IPS-18c (cell line): ENCODE data around the gene CXCR2.
"Not testable (repeated sequence)": the region's sequence is repeated elsewhere in the genome, so short reads cannot be mapped to it uniquely, and the experiment has no call there.

Experiments
- H3K4me3 ChIP-seq: 2 replicates; pipeline ENCODE4 v1.7.0; 2013; ENCODE audit warnings: low read depth, mild to moderate bottlenecking, low read length, moderate library complexity; ENCODE audit not compliant: insufficient read depth
- H3K9me3 ChIP-seq: one replicate; pipeline ENCODE4 v1.6.1; 2013; ENCODE audit warnings: mild to moderate bottlenecking, low read length, moderate library complexity; ENCODE audit not compliant: control insufficient read depth, insufficient read depth

Gene CXCR2

DNA sequence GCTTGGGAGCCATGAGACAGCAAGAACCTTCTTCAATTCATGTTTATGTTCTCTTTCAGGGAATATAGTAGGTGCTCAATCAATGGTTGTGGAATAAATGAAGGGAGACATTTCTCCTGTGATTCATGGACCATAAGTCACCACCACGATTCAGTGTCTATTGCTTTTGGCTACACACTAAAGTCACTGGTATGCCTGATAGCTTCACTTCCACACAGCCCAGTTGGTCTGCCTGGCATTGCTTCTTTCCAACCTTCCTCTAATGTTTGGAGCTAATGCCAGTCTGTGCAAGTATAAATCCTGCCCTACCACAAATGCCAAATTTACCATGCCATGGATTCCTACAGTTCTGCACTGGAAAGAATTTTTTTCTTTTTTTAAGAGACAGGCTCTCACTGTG, 42.2 kb downstream of the CXCR2 start:
- Histone ChIP-seq H3K4me3 (no peak overlapping the region), H3K9me3 (no peaks in the 10 kb centered on the region)

DNA sequence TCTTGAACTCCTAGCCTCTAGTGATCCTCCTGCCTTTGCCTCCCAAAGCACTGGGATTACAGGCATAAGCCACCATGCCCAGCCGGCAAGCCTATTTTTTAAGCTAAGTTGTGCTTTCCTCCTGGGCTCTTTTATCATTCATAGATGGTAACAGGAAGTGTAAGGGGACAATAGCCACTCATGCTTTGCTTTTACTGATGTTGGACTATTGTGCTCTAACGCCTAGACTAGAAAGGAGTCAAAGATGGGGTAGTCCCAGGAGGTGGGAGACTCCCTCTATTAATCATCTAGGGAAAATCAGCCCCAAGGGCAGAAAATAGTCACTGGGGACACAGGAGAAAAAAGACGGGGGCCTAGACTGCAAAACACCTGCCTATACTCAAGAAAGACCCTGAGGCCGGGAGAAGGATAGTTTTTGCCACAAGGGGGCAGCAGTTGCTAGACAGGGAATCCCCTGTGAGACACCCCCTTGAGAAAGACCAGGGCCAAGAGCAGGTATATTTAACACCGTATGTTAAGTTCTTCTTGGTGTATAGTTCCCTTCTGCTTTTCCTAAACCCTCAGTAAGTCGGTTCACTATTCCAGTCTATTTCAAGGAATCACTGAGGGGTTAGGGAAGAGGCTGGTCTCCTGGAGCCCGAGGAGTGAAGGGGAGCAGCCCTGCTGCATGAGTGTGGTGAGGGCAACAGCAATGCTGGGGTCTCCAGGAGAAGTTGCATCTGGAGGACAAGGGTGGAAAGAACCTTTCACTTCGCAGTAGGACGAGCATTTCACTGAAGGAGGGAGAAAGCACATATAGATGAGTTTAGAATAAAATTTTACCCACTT, 43.0 kb downstream of the CXCR2 start:
- no peaks in the 10 kb centered on the region for H3K9me3 ChIP-seq
- H3K4me3 ChIP-seq: no peak overlapping the region

DNA sequence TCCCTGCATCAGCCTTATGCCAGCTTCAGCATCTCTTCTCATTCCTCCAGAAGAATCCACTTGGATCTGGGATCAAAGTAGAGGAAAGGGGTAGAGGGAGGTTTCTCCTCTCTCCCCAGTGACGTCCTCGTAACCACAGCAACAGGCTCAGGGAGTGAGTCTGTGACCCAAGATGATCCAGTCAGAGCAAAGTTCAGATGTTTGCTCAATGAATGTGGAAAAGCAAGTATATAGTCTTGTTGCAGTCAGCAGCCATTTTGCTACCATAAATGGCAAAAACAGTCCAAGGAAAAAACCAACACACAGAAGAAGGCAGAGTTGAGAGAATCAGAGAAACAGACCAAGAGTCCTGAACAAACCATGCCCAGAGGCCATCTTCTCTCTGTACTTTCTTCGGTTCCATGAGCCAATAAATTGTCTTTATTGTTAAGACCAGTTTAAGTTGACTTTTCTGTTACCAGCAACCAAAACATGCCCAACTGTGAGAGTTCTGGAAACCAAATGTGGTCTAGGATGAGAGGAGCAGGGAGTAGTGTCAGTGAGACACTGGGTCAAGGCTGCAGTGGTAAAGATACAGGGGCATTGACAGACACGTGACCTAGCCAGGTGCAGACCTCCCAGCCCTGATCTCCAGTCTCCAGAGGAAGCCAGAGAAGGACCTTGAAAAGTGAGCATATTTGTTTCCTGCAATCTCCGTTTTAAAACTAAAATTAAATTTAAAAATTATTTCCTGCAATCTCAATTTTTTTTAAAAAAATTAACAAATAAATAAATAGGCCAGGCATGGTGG, 44.1 kb downstream of the CXCR2 start:
- Histone ChIP-seq H3K4me3 (no peak overlapping the region), H3K9me3 (no peaks in the 10 kb centered on the region)

DNA sequence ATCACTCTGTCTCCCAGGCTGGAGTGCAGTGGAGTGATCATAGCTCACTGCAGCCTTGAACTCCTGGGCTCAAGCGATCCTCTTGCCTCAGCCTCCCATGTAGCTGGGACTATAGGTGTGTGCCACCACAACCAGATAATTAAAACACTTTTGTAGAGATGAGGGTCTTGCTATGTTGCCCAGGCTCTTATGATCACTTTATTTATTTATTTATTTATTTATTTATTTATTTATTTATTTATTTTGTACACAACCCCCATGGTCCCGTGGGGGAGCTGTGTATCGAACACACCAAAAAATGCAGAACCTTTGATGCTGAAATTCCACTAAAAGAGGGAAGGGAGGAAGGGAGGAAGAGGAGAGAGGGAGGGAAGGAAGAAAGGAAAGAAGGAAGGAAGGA, 45.9 kb downstream of the CXCR2 start:
- H3K9me3 ChIP-seq, H3K4me3 ChIP-seq: not testable (repeated sequence)

DNA sequence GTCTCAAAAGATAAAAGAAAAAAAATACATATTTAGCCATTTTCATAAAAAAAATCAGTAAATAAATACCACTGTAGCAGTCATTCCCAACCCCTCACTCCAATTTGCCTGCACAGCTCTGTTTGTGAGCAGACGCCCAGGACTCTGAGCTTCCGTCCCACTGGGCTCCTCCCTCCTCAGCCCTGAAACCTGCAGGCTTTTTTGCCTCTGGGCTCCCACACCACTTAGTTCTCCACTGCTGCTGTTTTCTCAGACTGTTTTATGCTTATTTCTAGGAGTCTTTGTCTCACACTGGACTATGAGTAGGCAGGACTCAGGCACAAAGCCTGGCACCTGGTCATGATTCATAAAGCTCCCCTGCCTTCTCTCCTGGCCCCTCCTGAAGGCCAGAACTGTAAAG, 47.0 kb downstream of the CXCR2 start:
- Histone ChIP-seq H3K9me3 (no peaks in the 10 kb centered on the region), H3K4me3 (no peak overlapping the region)

DNA sequence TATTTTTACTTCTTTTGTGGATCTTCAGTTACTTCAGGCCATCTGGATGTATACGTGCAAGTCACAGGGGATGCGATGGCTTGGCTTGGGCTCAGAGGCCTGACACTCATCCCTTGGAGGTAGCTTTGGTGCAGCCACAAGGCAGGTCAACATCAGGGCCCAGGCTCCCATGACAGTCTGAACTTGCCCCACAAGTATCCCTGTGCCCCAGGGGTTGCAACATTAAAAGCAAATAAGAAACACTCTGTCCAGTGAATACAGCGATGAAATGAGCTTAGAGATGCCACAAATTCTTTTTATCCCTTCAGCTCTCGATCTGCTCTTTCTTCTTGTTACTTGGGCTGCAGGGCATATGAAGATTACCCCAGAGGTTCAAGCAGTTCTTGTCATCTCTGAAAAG, 54.0 kb downstream of the CXCR2 start:
- H3K4me3 ChIP-seq: no peak overlapping the region
- H3K9me3 ChIP-seq: no peaks in the 10 kb centered on the region

DNA sequence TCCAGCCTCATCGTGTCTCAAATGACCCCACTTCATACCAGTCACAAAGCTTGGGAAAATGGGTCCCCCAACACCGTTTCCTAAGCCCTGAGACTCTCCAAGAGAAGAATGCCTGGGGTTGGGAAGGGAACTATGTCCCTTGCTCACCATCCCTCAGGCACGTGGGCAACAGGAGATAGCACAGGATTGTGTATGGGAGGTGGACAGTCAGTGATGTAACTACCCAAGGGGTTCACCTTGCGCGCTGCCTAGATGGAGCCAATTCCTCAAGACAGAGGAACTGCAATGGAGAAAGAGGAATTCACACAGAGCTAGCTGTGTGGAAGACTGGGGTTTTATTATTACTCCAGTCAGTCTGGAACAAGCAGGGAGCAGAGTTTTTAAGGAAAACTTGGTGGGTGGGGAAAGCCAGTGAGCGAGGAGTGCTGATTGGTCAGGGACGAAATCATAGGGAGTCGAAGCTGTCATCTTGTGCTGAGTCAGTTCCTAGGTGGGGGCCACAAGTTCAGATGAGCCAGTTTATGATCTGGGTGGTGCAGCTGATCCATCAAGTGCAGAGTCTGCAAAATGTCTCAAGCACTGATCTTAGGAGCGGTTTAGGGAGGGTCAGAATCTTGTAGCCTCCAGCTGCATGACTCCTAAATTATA, 54.8 kb downstream of the CXCR2 start:
- Histone ChIP-seq H3K9me3 (no peaks in the 10 kb centered on the region), H3K4me3 (no peak overlapping the region)

DNA sequence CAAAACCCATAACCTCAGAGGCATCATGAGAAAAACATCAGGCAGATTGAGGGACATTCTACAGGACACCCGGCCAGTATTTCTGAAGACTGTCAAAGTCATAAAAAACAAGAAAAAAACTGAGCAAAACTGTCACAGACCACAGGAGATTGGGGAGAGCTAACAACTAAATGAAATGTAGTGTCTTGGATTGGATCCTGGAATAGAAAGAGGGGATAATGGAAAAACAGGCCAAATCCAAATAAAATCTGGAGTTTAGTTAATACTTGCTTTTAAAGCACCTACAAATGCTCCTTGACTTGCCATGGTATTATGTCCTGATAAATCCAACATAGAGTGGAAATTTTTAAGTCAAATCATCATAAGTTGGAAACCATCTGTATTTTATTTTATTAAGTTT, 58.5 kb downstream of the CXCR2 start:
- H3K4me3 ChIP-seq: no peak overlapping the region
- H3K9me3 ChIP-seq: no peaks in the 10 kb centered on the region

DNA sequence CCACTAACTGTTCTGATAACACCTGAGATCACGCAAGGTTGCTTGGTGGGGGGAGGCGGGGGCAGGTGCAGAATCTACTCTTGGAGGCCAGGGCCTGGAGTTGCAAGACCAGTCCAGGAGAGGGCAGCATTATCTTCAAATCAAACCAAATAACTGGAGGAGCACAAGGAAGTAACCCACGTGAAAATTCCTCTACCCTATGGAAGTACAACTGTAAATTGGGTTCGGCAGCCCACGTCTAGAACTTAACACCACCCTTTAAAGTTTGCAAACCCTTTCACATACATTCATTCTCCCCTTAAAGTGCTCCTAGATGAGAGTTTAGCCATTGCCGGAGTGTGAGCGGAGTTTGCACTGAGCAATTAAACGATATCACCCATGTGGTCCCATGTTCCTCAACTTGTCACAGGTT, 60.5 kb downstream of the CXCR2 start:
- H3K4me3 ChIP-seq: no peak overlapping the region

More for the DNA sequence above, 60.5 kb downstream of the CXCR2 start:
- no peaks in the 10 kb centered on the region for H3K9me3 ChIP-seq
